Upper lobe of left lung (tissue), 6 donors: ENCODE results near the gene PMIS2. TPM values are rescaled to one million over a fixed set of nuclear protein-coding genes. Genes with fewer than 3 reads are reported as not detected.

Experiments
- ATAC-seq, 2 donors: fragments of 200-7000 bp; cut with Tn5 transposase; one replicate each; pipeline ENCODE4 v1.9.1; 2022; ENCODE audit warnings: mild to moderate bottlenecking in 2 of 2, moderate library complexity in 2 of 2; ENCODE audit not compliant: low FRiP score in 2 of 2
- DNase-seq, 2 donors: peaks; one replicate each; pipeline ENCODE4 v3.0.0-alpha.2; 2019 to 2020
- H3K27ac ChIP-seq, 4 donors: fragments of 200-600 bp; sonication (generic); one replicate each; pipeline ENCODE4 v1.5.1; 2016 to 2019
- H3K27me3 ChIP-seq, 4 donors: fragments of 200-600 bp; sonication (generic); one replicate each; pipeline ENCODE4 v1.5.1; 2017 to 2019
- H3K36me3 ChIP-seq, 4 donors: fragments of 200-600 bp; sonication (generic); one replicate each; pipeline ENCODE4 v1.5.1; 2016 to 2019
- H3K4me1 ChIP-seq, 4 donors: fragments of 200-600 bp; sonication (generic); one replicate each; pipeline ENCODE4 v1.5.1; 2018 to 2019
- H3K4me3 ChIP-seq, 4 donors: fragments of 200-600 bp; sonication (generic); one replicate each; pipeline ENCODE4 v1.5.1; 2017 to 2019; ENCODE audit warnings: mild to moderate bottlenecking in 2 of 4, moderate library complexity in 1 of 4
- H3K9me3 ChIP-seq, 4 donors: fragments of 200-600 bp; sonication (generic); one replicate each; pipeline ENCODE4 v1.5.1; 2018 to 2019
- EP300 ChIP-seq, 4 donors: sonication (generic); formaldehyde crosslinking; IDR thresholded peaks; one replicate each; pipeline ENCODE4 v1.5.1; 2017; ENCODE audit warnings: antibody characterized with exemption in 4 of 4, control low read depth in 2 of 4
- POLR2A ChIP-seq, 4 donors: fragments of 450-650 bp; IDR thresholded peaks; one replicate each; pipeline ENCODE4 v1.5.1; 2016 to 2017; ENCODE audit warnings: antibody characterized with exemption in 4 of 4, mild to moderate bottlenecking in 2 of 4
- POLR2AphosphoS5 ChIP-seq, 2 donors: sonication (generic); formaldehyde crosslinking; IDR thresholded peaks; one replicate each; pipeline ENCODE4 v1.5.1; 2017; ENCODE audit warnings: antibody characterized with exemption in 2 of 2
- whole genome bisulfite sequencing, 2 donors: methylation state at CpG; one replicate each; pipeline ENCODE4 v1.1.5; 2017 to 2018; 5-methylcytosine and 5-hydroxymethylcytosine counted together
- total RNA-seq, 6 donors: library from RNA; depleted of rRNA in 4 of 6; stranded (reverse); fragments of >200 nt in 4 of 6; gene quantifications; one replicate each; pipeline versions ENCODE4 v1.1.0 to v1.2.1, GENCODE V29; 2016 to 2021
- TF ChIP-seq, protein P1 (sequence below), 6 experiments: fragments of 450-650 bp in 4 of 6; fragments of 200-600 bp in 2 of 6; sonication (generic) in 2 of 6; IDR thresholded peaks; one replicate each; pipeline ENCODE4 v1.5.1; 2016 to 2019; ENCODE audit warnings: antibody characterized with exemption in 6 of 6
- donor health status: DM: no; HTN: no; CAD: no; lungs with moderate emphysema.
- donor health status: DM: no; HTN: yes; CAD: no; lungs with severe emphysema.

PMIS2 gene
- total RNA-seq, 6 donors from 2014 or later = not detected

DNA sequence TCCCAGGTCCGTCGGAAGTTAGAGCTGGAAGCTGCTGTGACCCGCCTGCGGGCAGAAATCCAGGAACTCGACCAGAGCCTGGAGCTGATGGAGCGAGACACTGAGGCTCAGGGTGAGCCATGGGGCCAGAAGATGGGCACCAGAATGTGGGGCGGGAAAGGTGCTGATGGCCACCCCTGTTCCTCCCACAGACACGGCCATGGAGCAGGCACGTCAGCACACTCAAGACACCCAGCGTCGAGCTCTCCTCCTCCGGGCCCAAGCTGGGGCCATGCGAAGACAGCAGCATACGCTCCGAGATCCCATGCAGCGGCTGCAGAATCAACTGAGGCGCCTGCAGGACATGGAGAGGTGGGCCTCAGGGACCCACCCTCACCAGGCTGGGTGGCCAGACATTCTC is 29.1 kb downstream of the PMIS2 start:
- 93 to 99% methylated on average over 9 to 17 of the region's 17 CpGs for WGBS, 2 donors
- Histone ChIP-seq H3K27me3 (no peaks in the 10 kb centered on the region), H3K27ac (no peak overlapping the region), H3K9me3 (no peaks in the 10 kb centered on the region), H3K4me3 (no peak overlapping the region), H3K4me1 (peaks cover 6 to 16% (median 12%) of the 10 kb centered on the region in 4 donors), H3K36me3 (peaks cover 0 to 23% (median 8%) of the 10 kb centered on the region in 4 donors)
- no peak for ATAC-seq
- TF ChIP-seq POLR2A (IDR thresholded peaks at IDR 0.05) = no peak
- TF ChIP-seq, protein P1, sequence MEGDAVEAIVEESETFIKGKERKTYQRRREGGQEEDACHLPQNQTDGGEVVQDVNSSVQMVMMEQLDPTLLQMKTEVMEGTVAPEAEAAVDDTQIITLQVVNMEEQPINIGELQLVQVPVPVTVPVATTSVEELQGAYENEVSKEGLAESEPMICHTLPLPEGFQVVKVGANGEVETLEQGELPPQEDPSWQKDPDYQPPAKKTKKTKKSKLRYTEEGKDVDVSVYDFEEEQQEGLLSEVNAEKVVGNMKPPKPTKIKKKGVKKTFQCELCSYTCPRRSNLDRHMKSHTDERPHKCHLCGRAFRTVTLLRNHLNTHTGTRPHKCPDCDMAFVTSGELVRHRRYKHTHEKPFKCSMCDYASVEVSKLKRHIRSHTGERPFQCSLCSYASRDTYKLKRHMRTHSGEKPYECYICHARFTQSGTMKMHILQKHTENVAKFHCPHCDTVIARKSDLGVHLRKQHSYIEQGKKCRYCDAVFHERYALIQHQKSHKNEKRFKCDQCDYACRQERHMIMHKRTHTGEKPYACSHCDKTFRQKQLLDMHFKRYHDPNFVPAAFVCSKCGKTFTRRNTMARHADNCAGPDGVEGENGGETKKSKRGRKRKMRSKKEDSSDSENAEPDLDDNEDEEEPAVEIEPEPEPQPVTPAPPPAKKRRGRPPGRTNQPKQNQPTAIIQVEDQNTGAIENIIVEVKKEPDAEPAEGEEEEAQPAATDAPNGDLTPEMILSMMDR (IDR thresholded peaks at IDR 0.05) = no peak
- TF ChIP-seq POLR2AphosphoS5 (IDR thresholded peaks at IDR 0.05) = no peak
- TF ChIP-seq EP300 (IDR thresholded peaks at IDR 0.05) = no peak
- DNase-seq = no peak

DNA sequence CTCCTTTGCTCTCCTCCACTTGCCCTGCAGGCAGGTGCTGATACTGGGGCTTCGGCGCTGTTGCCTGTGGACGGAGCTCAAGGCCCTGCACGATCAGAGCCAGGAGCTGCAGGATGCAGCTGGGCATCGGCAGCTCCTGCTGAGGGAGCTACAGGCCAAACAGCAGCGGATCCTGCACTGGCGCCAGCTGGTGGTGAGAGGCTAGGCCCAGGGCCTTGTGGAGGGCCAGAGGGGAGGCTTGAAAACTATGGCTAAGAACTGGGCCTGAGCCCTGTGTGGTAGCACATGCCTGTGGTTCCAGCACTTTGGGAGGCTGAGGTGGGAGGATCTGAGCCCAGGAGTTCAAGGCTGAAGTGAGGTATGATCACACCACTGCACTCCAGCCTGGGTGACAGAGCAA is 32.9 kb downstream of the PMIS2 start:
- Histone ChIP-seq H3K9me3 (no peaks in the 10 kb centered on the region), H3K4me1 (no peaks in the 10 kb centered on the region), H3K4me3 (no peak overlapping the region), H3K36me3 (peaks cover 0 to 31% (median 15%) of the 10 kb centered on the region in 4 donors), H3K27me3 (no peaks in the 10 kb centered on the region), H3K27ac (no peak overlapping the region)
- DNase-seq (no peak), ATAC-seq (no peak)
- TF ChIP-seq POLR2A (IDR thresholded peaks at IDR 0.05) (no peak), POLR2AphosphoS5 (IDR thresholded peaks at IDR 0.05) (no peak), EP300 (IDR thresholded peaks at IDR 0.05) (no peak)
- TF ChIP-seq, protein P1 (IDR thresholded peaks at IDR 0.05) = no peak
- WGBS, 2 donors = 90 to 92% methylated on average over 5 to 6 of the region's 7 CpGs

DNA sequence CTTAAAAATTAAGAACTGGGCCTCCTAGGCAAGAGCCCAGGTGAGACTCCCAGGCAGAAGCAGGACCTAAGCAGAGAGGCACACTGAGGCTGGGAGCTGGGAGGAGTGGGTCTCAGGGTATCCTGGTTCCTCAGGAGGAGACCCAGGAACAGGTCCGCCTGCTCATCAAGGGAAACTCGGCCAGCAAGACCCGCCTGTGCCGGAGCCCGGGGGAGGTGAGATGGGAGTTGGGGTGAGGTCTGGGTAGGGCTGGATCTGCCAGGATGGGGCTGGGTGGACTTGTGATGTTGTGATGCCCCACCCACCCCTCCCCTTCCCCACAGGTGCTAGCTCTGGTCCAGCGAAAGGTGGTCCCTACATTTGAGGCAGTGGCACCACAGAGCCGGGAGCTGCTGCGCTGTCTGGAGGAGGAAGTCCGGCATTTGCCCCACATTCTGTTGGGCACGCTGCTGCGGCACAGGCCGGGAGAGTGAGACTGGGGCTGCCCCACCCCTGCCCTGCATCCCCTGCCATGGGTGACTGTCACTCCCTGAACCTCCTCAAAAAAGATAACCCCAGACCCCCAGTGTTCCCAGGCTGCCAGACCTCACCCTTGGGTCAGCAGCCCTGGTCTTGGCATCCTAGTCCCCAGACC is 33.4 kb downstream of the PMIS2 start:
- Histone ChIP-seq H3K27ac (no peak overlapping the region), H3K4me1 (no peaks in the 10 kb centered on the region), H3K9me3 (no peaks in the 10 kb centered on the region), H3K4me3 (no peak overlapping the region), H3K36me3 (peaks cover 0 to 31% (median 15%) of the 10 kb centered on the region in 4 donors), H3K27me3 (no peaks in the 10 kb centered on the region)
- 95 to 98% methylated on average over 6 to 8 of the region's 12 CpGs for WGBS, 2 donors
- no peak for ATAC-seq
- TF ChIP-seq EP300 (IDR thresholded peaks at IDR 0.05) (no peak), POLR2A (IDR thresholded peaks at IDR 0.05) (no peak)
- TF ChIP-seq, protein P1 (IDR thresholded peaks at IDR 0.05) = no peak
- DNase-seq = no peak

DNA sequence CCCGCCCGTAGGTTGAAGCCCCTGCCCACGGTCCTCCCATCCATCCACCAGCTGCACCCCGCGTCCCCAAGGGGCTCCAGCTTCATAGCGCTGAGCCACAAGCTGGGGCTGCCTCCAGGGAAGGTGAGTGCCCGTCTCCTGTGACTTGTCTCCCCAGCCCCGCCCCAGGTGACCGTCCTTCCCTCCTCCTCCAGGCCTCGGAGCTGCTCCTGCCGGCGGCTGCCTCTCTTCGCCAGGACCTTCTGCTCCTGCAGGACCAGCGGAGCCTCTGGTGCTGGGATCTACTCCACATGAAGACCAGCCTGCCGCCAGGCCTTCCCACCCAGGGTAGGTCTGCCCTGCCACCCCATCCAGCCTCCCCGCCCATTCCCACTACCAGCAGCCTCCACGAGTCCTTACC is 34.0 kb downstream of the PMIS2 start:
- Histone ChIP-seq H3K36me3 (peaks cover 0 to 31% (median 15%) of the 10 kb centered on the region in 4 donors), H3K9me3 (no peaks in the 10 kb centered on the region), H3K4me3 (no peak overlapping the region), H3K27me3 (no peaks in the 10 kb centered on the region), H3K27ac (no peak overlapping the region), H3K4me1 (no peaks in the 10 kb centered on the region)
- DNase-seq (peak in 1 of 2 donors; percentile 72), ATAC-seq (no peak)
- 95 to 100% methylated on average over 9 to 16 of the region's 17 CpGs for WGBS, 2 donors
- TF ChIP-seq, protein P1 (IDR thresholded peaks at IDR 0.05) = no peak
- no peak for TF ChIP-seq POLR2AphosphoS5 (IDR thresholded peaks at IDR 0.05)
- no peak for TF ChIP-seq POLR2A (IDR thresholded peaks at IDR 0.05)
- no peak for TF ChIP-seq EP300 (IDR thresholded peaks at IDR 0.05)

DNA sequence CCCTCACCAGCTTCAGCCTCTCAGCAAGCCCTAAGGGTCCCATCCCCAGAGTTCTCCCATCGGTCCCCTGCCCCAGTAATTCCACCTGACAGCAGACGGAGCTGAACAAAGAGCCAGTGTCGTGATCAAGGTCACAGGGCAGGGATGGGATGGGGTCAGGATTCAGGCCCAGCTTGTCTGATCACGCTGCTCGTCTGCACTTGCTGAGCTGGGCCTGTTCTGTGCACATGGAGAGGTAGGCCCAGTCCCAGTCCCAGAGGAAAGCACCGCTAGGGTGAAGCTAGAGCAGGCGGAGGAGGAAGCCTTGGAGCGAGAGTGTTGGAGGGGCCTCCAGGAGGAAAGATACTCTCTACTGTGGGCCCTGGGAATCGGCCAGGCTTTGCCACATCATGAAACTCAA is 35.7 kb downstream of the PMIS2 start:
- Histone ChIP-seq H3K4me1 (no peaks in the 10 kb centered on the region), H3K27me3 (no peaks in the 10 kb centered on the region), H3K9me3 (no peaks in the 10 kb centered on the region), H3K36me3 (peaks cover 0 to 30% (median 12%) of the 10 kb centered on the region in 4 donors), H3K27ac (no peak overlapping the region), H3K4me3 (no peak overlapping the region)
- WGBS, 2 donors = 97 to 99% methylated on average over 7 to 9 of the region's 9 CpGs
- ATAC-seq (no peak), DNase-seq (no peak)
- TF ChIP-seq, protein P1 (IDR thresholded peaks at IDR 0.05) = no peak
- TF ChIP-seq POLR2A (IDR thresholded peaks at IDR 0.05) (no peak), POLR2AphosphoS5 (IDR thresholded peaks at IDR 0.05) (no peak), EP300 (IDR thresholded peaks at IDR 0.05) (no peak)
